Naive thymus-derived CD4-positive, alpha-beta T cell (primary cell): ENCODE measurements around the gene ACSL6. TPM values are rescaled to one million over a fixed set of nuclear protein-coding genes. Genes with fewer than 3 reads are reported as not detected.

Experiments used
- ATAC-seq: fragments of 150-1000 bp; cut with Tn5 transposase; 2 replicates; pipeline ENCODE4 v1.10.0; 2021; ENCODE audit warnings: mild to moderate bottlenecking, moderate library complexity
- CTCF ChIA-PET: fragments of 350-600 bp; sonication (Branson Sonifier 250); formaldehyde crosslinking; loops from one replicate; lab custom pipeline; 2021; ENCODE audit warnings: antibody characterized with exemption; lab: Charles Lee
- POLR2A ChIA-PET: fragments of 350-600 bp; sonication (Branson Sonifier 250); formaldehyde crosslinking; loops from one replicate; lab custom pipeline; 2021; ENCODE audit warnings: antibody characterized with exemption, inconsistent platforms; lab: Charles Lee
- DNase-seq, 9 donors: peaks; one replicate each; pipeline versions ENCODE4 v3.0.0 to v3.0.0-alpha.2; 2020 to 2022; ENCODE audit warnings: mixed read lengths in 1 of 9
- H3K27ac ChIP-seq: one replicate; pipeline ENCODE4 v1.7.0; 2013; ENCODE audit warnings: mild to moderate bottlenecking, low read depth, low read length, moderate library complexity
- H3K27me3 ChIP-seq, 2 donors: one replicate each; pipeline ENCODE4 v1.7.0; 2013; ENCODE audit warnings: low read length in 2 of 2, mild to moderate bottlenecking in 2 of 2, moderate library complexity in 2 of 2; ENCODE audit not compliant: control insufficient read depth in 2 of 2, insufficient read depth in 2 of 2
- H3K36me3 ChIP-seq, 3 experiments: 1 replicate in 2 of 3; 2 replicates in 1 of 3; pipeline ENCODE4 v1.7.0; 2013; ENCODE audit warnings: low read length in 3 of 3, mild to moderate bottlenecking in 3 of 3, moderate library complexity in 1 of 3; ENCODE audit not compliant: insufficient read depth in 3 of 3, control insufficient read depth in 2 of 3
- H3K4me1 ChIP-seq, 2 donors: one replicate each; pipeline ENCODE4 v1.7.0; 2013; ENCODE audit warnings: low read length in 2 of 2, mild to moderate bottlenecking in 2 of 2, moderate library complexity in 1 of 2; ENCODE audit not compliant: control insufficient read depth in 2 of 2, insufficient read depth in 2 of 2
- H3K4me3 ChIP-seq: 2 replicates; pipeline ENCODE4 v1.7.0; 2013; ENCODE audit warnings: mild to moderate bottlenecking, low read length
- H3K9me3 ChIP-seq, 3 experiments: 1 replicate in 2 of 3; 2 replicates in 1 of 3; pipeline ENCODE4 v1.7.0; 2013; ENCODE audit warnings: low read length in 3 of 3; ENCODE audit not compliant: control insufficient read depth in 2 of 3
- H3K27ac Mint-ChIP-seq, 9 donors: one replicate each; pipeline ENCODE4 v1.8.0; 2020 to 2022; ENCODE audit warnings: mixed read lengths in 9 of 9, mild to moderate bottlenecking in 8 of 9, moderate library complexity in 5 of 9, inconsistent platforms in 2 of 9
- H3K27me3 Mint-ChIP-seq, 5 donors: one replicate each; pipeline ENCODE4 v1.8.0; 2021 to 2022; ENCODE audit warnings: mixed read lengths in 5 of 5, mild to moderate bottlenecking in 1 of 5
- H3K36me3 Mint-ChIP-seq, 5 donors: one replicate each; pipeline ENCODE4 v1.8.0; 2020 to 2022; ENCODE audit warnings: mixed read lengths in 5 of 5, mild to moderate bottlenecking in 3 of 5, inconsistent platforms in 1 of 5
- H3K4me1 Mint-ChIP-seq, 7 donors: one replicate each; pipeline ENCODE4 v1.8.0; 2020 to 2022; ENCODE audit warnings: mixed read lengths in 7 of 7, mild to moderate bottlenecking in 3 of 7, inconsistent platforms in 1 of 7
- H3K4me3 Mint-ChIP-seq, 10 donors: one replicate each; pipeline ENCODE4 v1.8.0; 2020 to 2022; ENCODE audit warnings: mild to moderate bottlenecking in 10 of 10, mixed read lengths in 10 of 10, moderate library complexity in 6 of 10, inconsistent platforms in 2 of 10
- H3K9me3 Mint-ChIP-seq, 11 donors: one replicate each; pipeline ENCODE4 v1.8.0; 2020 to 2022; ENCODE audit warnings: mixed read lengths in 11 of 11, mild to moderate bottlenecking in 4 of 11, inconsistent platforms in 1 of 11, moderate library complexity in 1 of 11
- intact Hi-C, 2 donors: fragments of 100-400 bp; cut with micrococcal nuclease; formaldehyde crosslinking; loops; one replicate each; pipeline ENCODE4 v1.15.1; 2023
- polyA plus RNA-seq, 2 donors: library from polyadenylated mRNA; unstranded; fragments of 300-500 nt; fragmentation: Illumina TruSeq; gene quantifications; one replicate each; pipeline ENCODE4 v1.2.3, GENCODE V29; 2021
- total RNA-seq, 6 experiments: library from RNA in 5 of 6; stranded (reverse) in 5 of 6; gene quantifications; 1 replicate in 5 of 6; 2 replicates in 1 of 6; pipeline ENCODE4 v1.2.3 and lab custom pipeline; 2021 to 2026

ACSL6 gene
- total and polyA plus RNA-seq, 7 experiments from 2014 or later, result 13.6 to 42.8 (median 22.2) TPM

DNA sequence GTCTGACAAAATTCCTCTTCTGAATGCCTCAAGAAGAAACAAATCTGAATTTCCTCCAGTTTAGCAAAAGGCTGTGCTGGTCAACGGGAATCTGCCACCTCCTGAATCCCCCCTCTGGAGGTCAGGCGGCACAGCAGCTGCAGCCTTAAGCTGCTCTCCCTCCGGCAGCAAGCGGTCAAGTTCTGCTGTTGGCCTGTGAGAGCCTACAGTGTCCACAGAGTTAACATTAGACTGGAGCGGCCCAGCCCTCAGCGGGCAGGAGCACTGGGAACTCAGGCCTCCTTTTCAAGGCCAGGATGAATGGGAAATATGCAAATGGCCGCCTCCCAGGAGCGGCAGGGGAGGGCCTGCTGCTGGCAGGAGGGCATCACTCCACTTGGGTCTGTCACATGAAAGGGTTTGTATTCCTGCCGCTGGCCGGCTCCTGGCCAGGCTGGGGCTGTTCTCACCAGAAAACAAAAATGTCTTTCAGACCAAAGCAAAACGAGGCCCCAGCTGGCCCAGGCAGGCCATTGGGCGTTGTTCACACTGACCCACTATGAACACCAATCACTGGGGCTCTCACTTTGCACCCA, 8.2 kb downstream of the ACSL6 start:
- H3K4me3 ChIP-seq, result no peak overlapping the region
- no peak overlapping the region for H3K27ac ChIP-seq
- H3K27me3 ChIP-seq, result no peaks in the 10 kb centered on the region
- peaks cover 39 to 41% of the 10 kb centered on the region in 2 donors for H3K4me1 ChIP-seq
- intact Hi-C loops, result loop anchor here (5.0 to 10.0 kb wide), 2 partner anchors 206 to 328 kb away; partner anchors contain the start of gene FNIP1 (in 1 of the 2)
- ChIA-PET POLR2A (interaction anchor here (0.6 to 1.5 kb wide), 3 partner anchors 8 to 352 kb away, joined by 4 read pairs; partner anchors contain the start of gene ACSL6), CTCF (interaction anchor here (0.6 to 1.9 kb wide), 2 partner anchors 414 to 481 kb away, joined by 3 to 7 read pairs; no protein-coding TSS in a partner anchor)
- DNase-seq (no peak), ATAC-seq (no peak)
- no peak overlapping the region for H3K4me3 Mint-ChIP-seq
- peaks cover 0 to 4% (median 0%) of the 10 kb centered on the region in 5 donors for H3K36me3 Mint-ChIP-seq
- H3K9me3 Mint-ChIP-seq, result no peaks in the 10 kb centered on the region
- no peaks in the 10 kb centered on the region for H3K36me3 ChIP-seq
- H3K9me3 ChIP-seq, result no peaks in the 10 kb centered on the region
- no peak overlapping the region for H3K27ac Mint-ChIP-seq
- H3K4me1 Mint-ChIP-seq, result peaks cover 41 to 54% (median 50%) of the 10 kb centered on the region in 7 donors
- peaks cover 0 to 15% (median 0%) of the 10 kb centered on the region in 5 donors for H3K27me3 Mint-ChIP-seq

DNA sequence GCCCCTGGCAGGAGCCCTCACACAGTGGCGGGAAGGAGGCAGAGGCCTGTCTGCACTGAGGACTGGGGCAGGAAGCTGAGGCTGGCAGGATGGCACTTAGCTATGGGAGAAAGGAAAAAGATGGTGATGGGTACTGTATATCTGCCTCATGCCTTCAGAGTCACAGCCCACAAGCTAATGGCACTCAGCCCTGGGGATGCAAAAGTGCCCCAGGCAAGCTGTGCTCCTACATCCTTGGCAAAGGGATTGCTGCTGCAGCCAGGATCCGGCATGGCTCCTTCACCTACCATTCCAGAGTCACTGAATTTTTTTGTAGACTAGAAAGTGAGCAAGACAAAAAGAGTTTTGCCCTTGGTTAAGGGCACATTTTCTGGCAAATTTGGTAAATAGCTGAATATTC, 8.7 kb downstream of the ACSL6 start:
- H3K36me3 Mint-ChIP-seq, result peaks cover 0 to 4% (median 0%) of the 10 kb centered on the region in 5 donors
- Histone ChIP-seq H3K27me3 (no peaks in the 10 kb centered on the region), H3K9me3 (no peaks in the 10 kb centered on the region), H3K4me3 (no peak overlapping the region), H3K27ac (no peak overlapping the region), H3K36me3 (no peaks in the 10 kb centered on the region), H3K4me1 (peaks cover 40 to 41% of the 10 kb centered on the region in 2 donors)
- peak overlapping the region in 1 of 9 donors; percentile 73 for H3K27ac Mint-ChIP-seq
- POLR2A ChIA-PET, result interaction anchor here (0.6 to 1.5 kb wide), 3 partner anchors 8 to 351 kb away, joined by 4 read pairs; partner anchors contain the start of gene ACSL6
- H3K4me1 Mint-ChIP-seq, result peaks cover 41 to 56% (median 51%) of the 10 kb centered on the region in 7 donors
- DNase-seq, result no peak
- H3K9me3 Mint-ChIP-seq, result no peaks in the 10 kb centered on the region
- intact Hi-C loops, result loop anchor here (5.0 to 10.0 kb wide), 2 partner anchors 205 to 328 kb away; partner anchors contain the start of gene FNIP1 (in 1 of the 2)
- H3K4me3 Mint-ChIP-seq, result peak overlapping the region in 2 of 10 donors; percentile 0 to 12
- CTCF ChIA-PET, result interaction anchor here (0.6 to 1.9 kb wide), 3 partner anchors 192 to 481 kb away, joined by 3 to 7 read pairs (median 5); no protein-coding TSS in a partner anchor
- ATAC-seq, result no peak
- H3K27me3 Mint-ChIP-seq, result peaks cover 0 to 13% (median 0%) of the 10 kb centered on the region in 5 donors

DNA sequence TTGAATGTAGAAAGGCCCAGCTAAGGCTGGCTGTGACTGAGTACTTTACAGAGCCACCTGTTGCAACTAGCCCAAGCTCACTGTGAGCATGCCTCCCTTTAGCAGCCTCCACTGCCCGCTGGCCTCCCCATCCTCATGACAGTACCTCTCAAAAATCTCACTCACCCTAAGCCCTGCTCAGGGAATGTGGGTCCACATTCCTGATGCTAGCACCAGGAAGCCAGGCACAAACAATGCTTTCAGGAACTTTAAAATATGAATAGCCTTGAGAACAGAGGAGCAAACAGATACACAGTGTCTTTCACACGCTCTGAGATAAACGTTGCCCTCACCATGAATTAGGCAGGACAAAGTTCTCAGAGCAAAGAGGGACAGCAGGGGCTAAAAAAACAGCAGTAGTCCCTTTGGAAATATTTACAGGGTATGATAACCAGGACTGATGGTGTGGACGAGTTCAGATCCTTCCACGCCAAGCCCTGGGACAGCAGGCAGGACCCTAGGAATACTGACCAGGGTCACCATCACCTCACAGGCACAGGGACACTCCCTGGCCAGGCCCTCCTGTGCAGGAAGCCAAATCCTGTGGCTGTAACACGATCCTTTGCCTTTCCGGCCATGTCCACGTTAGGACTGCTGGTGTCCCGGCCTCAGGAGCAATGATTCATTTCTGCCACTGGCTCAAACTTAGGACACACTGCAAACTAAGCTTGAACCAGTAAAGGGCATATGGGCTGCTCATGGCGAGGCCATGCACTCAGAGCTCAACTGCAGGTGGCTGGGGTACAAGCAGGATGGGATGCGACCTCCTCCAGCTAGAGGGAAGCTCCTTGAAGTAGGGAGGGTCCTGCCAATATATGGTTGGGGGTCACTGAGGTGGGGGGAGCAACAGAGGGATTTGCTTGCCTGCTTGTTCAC, 9.6 kb downstream of the ACSL6 start:
- DNase-seq (no peak), ATAC-seq (no peak)
- Mint-ChIP-seq H3K36me3 (peaks cover 0 to 4% (median 0%) of the 10 kb centered on the region in 5 donors), H3K27ac (peak overlapping the region in 3 of 9 donors; percentile 26 to 73 (median 36)), H3K4me1 (peaks cover 38 to 63% (median 51%) of the 10 kb centered on the region in 7 donors), H3K27me3 (peaks cover 0 to 13% (median 0%) of the 10 kb centered on the region in 5 donors), H3K9me3 (no peaks in the 10 kb centered on the region), H3K4me3 (peak overlapping the region in 8 of 10 donors; percentile 12 to 72 (median 58))
- Histone ChIP-seq H3K27ac (no peak overlapping the region), H3K9me3 (no peaks in the 10 kb centered on the region), H3K4me3 (no peak overlapping the region), H3K36me3 (no peaks in the 10 kb centered on the region), H3K27me3 (no peaks in the 10 kb centered on the region), H3K4me1 (peaks cover 43 to 49% of the 10 kb centered on the region in 2 donors)
- ChIA-PET POLR2A (interaction anchor here (0.8 to 1.9 kb wide), 4 partner anchors 9 to 371 kb away, joined by 3 to 7 read pairs (median 4); partner anchors contain the start of gene ACSL6), CTCF (interaction anchor here (0.6 to 1.9 kb wide), 4 partner anchors 191 to 412 kb away, joined by 3 to 8 read pairs (median 6); no protein-coding TSS in a partner anchor)
- intact Hi-C loops, result loop anchor here (2.0 to 10.0 kb wide), 3 partner anchors 27 to 327 kb away; partner anchors contain the start of gene FNIP1 (in 1 of the 2)

DNA sequence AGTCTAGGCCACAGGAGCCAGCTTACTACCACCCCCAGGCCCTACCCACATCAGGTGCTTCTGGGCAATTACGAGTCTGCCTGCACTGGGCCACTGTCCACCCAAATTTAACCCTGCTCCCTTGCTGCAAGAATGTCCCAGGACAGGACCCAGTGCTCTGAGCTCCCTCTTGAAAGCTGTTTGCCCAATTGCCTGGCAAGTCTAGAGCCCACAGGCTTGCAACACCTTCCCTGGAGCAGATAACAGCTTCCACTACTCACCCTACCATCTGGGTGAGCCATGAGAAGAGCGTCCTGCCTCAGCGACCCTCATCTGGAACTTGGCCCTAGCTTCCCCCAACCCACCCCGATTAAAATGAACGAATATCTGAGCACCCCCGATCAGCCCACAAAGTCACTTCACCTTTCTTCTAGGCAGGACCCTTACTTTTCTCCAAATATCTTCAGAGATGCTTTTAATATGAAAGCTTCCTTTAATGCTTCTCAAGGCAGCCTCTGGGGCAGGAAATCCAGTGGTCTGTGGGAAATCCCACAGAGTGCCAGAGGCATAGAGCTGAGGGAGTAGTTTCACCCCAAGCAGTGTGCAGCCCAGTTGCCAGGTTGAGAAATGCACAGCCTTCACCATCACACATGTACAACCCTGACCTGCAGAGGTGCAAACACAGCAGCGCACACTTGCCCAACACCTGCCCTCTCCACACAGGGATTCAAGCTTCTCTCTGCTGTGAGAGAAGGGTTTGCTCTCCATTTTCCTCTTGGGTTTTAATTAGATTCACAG, 10.6 kb downstream of the ACSL6 start:
- Histone ChIP-seq H3K4me3 (no peak overlapping the region), H3K27ac (no peak overlapping the region), H3K36me3 (no peaks in the 10 kb centered on the region), H3K27me3 (no peaks in the 10 kb centered on the region), H3K4me1 (peaks cover 47 to 54% of the 10 kb centered on the region in 2 donors), H3K9me3 (no peaks in the 10 kb centered on the region)
- H3K4me3 Mint-ChIP-seq, result peak overlapping the region; percentile 34 to 73 (median 67)
- H3K4me1 Mint-ChIP-seq, result peaks cover 43 to 72% (median 60%) of the 10 kb centered on the region in 7 donors
- intact Hi-C loops, result loop anchor here (1.0 to 10.0 kb wide), 4 partner anchors 26 to 326 kb away; partner anchors contain the start of gene FNIP1 (in 1 of the 2)
- DNase-seq (peak in 8 of 9 donors; percentile 29 to 56 (median 48)), ATAC-seq (peak; percentile 88)
- ChIA-PET POLR2A (interaction anchor here (0.5 to 1.9 kb wide), 5 partner anchors 17 to 370 kb away, joined by 3 to 7 read pairs (median 3); no protein-coding TSS in a partner anchor), CTCF (interaction anchor here (0.6 to 1.3 kb wide), 5 partner anchors 9 to 413 kb away, joined by 3 to 8 read pairs (median 3); no protein-coding TSS in a partner anchor)
- no peaks in the 10 kb centered on the region for H3K9me3 Mint-ChIP-seq
- H3K27ac Mint-ChIP-seq, result peak overlapping the region in 7 of 9 donors; percentile 1 to 61 (median 20)
- peaks cover 0 to 13% (median 0%) of the 10 kb centered on the region in 5 donors for H3K27me3 Mint-ChIP-seq
- H3K36me3 Mint-ChIP-seq, result peaks cover 0 to 4% (median 0%) of the 10 kb centered on the region in 5 donors

DNA sequence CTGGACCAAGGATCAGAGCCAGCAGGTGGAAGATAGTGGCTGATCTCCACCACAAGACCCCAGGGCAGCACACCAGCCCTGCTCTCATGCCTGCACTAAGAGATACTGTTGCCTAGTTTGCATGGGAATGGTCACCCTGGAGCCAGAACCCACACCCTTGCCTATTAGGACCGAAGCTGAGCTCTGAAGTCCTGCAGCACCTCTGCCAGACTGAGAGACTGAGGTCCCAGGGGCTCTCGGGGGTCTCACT, 11.3 kb downstream of the ACSL6 start:
- intact Hi-C loops, result loop anchor here (1.0 to 10.0 kb wide), 4 partner anchors 25 to 325 kb away; partner anchors contain the start of gene FNIP1 (in 1 of the 2)
- POLR2A ChIA-PET, result interaction anchor here (0.5 to 1.9 kb wide), 4 partner anchors 16 to 364 kb away, joined by 3 to 7 read pairs (median 3); no protein-coding TSS in a partner anchor
- H3K4me1 Mint-ChIP-seq, result peaks cover 43 to 72% (median 63%) of the 10 kb centered on the region in 7 donors
- H3K27me3 Mint-ChIP-seq, result peaks cover 0 to 10% (median 0%) of the 10 kb centered on the region in 5 donors
- Histone ChIP-seq H3K4me1 (peaks cover 47 to 54% of the 10 kb centered on the region in 2 donors), H3K27me3 (no peaks in the 10 kb centered on the region), H3K36me3 (no peaks in the 10 kb centered on the region), H3K4me3 (no peak overlapping the region), H3K27ac (no peak overlapping the region), H3K9me3 (no peaks in the 10 kb centered on the region)
- peak overlapping the region in 9 of 10 donors; percentile 3 to 73 (median 68) for H3K4me3 Mint-ChIP-seq
- DNase-seq (no peak), ATAC-seq (no peak)
- H3K27ac Mint-ChIP-seq, result no peak overlapping the region
- H3K36me3 Mint-ChIP-seq, result peaks cover 0 to 4% (median 0%) of the 10 kb centered on the region in 5 donors
- CTCF ChIA-PET, result interaction anchor here (0.9 to 2.1 kb wide), 3 partner anchors 8 to 412 kb away, joined by 4 to 6 read pairs (median 5); no protein-coding TSS in a partner anchor
- H3K9me3 Mint-ChIP-seq, result no peaks in the 10 kb centered on the region
